MV-4-11 (cell line): ENCODE measurements around the gene JAKMIP2.
"Not testable (repeated sequence)": the region's sequence is repeated elsewhere in the genome, so short reads cannot be mapped to it uniquely, and the experiment has no call there.

Source experiments
- DNase-seq: peaks from one replicate; lab custom pipeline; 2025; lab: John Stamatoyannopoulos, UW

The JAKMIP2 gene

DNA sequence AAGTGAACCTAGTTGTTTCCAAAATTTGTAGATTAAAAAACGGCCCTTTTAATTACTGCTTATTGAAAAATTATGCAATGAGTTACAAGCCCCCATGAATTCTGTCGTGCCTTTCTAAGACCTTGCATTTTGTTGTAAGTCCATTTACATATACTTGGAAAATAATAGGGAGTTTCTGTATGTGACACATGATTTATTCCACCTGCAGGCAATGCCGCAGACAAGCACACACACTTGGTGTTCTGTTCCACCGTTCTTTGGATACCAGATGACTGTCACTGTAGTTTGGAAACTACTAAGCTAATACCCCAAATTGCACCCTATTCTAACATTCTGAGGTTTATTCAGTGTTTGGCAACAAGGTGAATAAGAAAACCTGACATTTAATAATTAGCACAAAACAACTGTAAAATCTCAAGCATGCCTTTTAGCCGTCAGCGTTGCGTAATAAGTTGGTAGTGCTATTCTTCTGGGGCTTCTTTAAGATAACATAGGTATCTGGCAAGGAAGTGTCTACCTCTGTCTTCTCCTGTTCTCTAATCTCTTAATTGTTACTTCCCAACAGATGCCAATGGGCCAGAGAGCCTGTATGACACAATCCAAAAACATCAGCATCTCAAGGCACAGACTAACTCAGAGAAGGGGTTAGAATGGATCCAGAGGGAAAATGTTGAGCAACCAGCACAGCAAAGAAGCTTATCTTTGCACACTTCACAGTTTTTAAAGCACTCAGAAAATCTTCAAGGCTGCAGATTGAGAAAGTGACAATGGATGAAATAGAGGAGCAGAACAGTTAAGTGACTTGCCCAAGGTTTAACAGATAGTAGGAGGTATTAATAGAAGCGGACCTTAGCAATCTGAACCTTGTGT lies 224.4 kb downstream of the JAKMIP2 start:
- no peak for DNase-seq

DNA sequence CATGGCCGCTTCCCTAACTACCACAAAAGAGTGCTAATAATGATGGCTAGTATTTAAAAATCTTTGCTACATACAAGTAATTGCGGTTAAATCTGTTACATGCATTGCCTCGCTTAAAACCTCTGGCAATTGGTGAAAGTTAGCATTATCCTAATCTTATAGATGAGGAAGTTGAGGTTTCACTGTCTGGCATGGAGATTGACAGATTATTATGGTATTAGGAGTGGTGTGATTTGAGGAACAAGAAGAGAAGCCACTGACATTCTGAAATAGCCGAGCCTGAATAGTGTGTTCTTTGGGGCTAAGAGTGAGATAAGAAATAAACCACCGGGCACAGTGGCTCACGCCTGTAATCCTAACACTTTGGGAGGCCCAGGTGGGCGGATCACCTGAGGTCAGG lies 227.4 kb downstream of the JAKMIP2 start:
- peak; percentile 72 for DNase-seq

DNA sequence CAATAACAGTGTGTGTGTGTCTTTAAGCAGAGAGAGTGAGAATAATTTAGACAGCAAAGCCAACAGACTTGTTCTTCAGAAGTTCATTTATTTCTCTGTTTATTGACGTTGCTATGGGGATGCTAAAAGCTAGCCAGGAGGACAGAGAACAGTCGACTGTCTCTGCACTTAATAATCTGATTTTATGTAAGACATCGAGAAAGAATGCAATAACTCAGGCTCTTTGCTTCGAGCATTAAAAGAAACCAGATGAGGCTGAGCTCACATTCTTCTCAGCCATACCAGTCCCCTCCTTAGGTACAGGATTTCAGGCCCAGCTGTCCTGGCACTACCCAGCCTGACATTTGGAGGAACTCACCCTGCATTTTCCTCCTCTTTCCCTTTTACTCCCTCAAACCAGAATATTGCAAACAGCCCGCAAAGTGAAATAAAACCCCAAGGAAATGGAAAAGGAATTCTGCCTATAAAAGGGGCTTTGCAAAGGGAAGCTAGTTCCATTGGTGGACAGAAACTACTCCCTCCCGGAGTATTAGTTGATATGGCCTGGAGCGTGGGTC lies 228.2 kb downstream of the JAKMIP2 start:
- DNase-seq = no peak

DNA sequence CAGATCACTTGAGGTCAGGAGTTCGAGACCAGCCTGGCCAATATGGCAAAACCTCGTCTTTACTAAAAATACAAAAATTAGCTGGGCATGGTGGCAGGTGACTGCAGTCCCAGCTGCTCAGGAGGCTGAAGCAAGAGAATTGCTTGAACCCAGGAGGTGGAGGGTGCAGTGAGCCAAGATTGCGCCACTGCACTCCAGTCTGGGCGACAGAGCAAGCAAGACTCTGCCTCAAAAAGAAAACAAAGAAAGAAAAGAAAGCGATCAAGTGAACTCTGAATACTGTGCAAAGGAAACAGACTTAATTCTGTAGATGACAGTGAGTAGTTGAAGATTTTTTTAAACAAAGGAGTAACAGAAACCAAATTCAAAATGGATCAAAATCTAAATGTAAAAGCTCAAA lies 228.7 kb downstream of the JAKMIP2 start:
- not testable (repeated sequence) for DNase-seq

DNA sequence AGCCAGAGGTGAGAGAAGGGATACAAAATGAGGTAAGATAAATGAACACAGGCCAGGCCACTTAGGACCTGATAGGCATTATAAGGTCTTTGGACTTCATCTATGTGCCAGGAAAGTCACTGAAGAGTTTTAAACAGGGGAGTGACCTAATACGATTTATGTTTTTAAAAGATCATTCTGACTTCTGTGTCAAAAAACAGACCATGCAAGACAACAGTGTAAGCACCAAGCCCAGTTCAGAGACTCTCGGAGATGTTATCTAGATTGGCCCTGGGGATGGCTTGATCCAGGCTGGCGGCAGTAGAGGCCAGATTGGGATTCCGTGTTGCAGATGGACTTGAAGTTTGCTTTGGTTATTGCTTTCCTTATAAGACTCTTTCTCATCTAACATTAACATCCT lies 229.6 kb downstream of the JAKMIP2 start:
- no peak for DNase-seq

DNA sequence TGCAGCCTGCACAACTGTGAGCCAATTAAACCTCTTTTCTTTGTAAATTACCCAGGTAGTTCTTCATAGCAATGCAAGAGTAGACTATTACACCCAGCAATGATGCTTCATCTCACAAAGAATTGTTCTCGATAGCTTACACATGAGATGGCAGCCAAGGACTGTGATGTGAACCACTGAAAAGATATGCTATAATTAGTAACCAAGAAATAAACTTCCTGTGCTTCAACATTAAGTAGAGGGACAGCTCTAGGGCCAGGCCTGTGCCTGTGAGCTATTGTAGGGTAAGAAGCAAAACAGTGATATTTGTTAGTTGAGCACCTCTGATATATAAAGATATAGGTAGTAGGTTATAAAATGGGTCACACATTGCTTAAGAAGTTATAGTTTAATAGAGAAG lies 230.9 kb downstream of the JAKMIP2 start:
- no peak for DNase-seq

DNA sequence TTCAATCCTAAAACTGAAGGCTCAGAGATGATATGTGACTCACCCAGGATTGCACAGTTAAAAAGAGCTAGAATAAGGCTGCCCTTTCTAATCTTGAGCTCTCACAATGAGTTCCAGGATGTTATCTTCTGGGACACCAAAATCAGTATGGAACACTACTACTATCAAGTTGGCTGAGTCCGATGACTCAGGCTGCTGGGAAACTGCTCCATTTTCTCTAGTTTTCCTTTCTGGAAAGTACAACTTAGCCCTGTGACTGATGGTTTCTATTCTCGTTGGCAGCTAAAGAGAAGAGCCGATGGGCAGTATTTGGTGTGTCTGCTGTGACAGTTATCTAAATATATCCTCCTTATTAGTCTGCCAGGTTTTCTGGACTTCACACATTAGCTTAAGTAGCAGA lies 234.8 kb downstream of the JAKMIP2 start:
- no peak for DNase-seq

DNA sequence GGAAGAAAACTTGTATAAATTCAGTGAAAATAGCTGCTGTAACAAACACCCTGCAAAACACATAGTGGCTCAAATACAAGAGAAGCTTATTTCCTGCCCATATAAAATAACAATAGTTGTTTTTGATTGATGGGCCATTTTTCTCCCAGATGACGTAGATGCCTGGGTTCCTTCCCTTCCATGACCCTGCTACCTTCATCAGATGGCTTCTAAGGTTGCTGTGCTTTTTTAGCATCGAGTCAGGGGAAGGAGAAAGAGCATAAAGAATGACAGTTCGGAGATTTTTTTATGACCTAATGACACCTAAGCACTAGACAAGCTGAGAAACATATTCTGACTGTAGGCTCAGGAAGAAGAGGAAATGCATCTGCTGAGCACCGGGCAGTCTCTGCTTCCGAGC lies 238.0 kb downstream of the JAKMIP2 start:
- no peak for DNase-seq

DNA sequence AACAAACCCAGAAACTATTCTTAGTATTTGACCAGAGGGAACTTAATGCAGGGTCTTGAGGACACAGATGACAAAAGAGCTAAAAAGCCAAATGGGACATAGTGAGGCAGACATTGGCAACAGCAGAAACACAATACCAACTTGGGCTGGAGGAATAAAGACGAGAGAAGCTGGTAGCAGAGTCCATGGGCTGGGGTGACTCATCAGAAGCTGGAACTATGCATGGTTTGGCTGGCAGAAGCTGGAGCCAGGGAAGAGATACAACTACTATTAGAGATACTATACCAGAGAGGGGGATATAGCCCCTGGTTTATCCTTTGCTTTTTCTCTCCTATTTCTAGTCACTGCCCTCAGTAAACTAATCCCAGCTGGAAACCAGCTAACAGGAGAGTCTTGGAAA lies 243.5 kb downstream of the JAKMIP2 start:
- no peak for DNase-seq

DNA sequence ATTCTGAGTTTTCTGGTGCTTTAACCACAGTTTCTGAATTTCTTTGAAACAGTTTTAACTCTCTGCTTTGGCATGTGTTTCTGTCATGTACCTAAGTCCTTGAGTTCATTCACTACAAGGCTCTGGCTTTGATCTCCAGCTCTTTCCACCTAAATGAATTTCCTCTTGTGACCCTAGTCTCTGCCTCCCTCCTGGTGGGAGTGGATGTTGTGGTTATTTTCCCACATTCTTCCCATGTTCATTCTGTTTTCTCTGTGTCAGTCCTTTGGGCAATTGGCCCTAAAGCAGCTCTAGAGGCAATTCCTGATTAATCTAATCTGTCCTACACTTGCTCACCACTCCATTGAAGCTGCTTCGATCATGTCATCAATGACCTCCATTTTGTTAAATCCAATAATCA lies 244.3 kb downstream of the JAKMIP2 start:
- no peak for DNase-seq
